Measurements from ENCODE around the gene WDR77. TPM values are rescaled to one million over a fixed set of nuclear protein-coding genes. Genes with fewer than 3 reads are reported as not detected.
A peak's percentile ranks its signal among the peaks of the same experiment; 100 is the strongest.

The WDR77 gene
- total and polyA plus RNA-seq, 2 donors (not counting 1 experiment from before 2014, with no cell fraction given) = 40.5 to 85.5 TPM

- no peaks in the 10 kb centered on the region for H3K79me2 ChIP-seq (ENCODE audit: control insufficient read depth, insufficient read depth, low read length)
- intact Hi-C loops (cut with micrococcal nuclease) = no loop called here
- no peaks in the 10 kb centered on the region for H4K20me1 ChIP-seq (ENCODE audit: control insufficient read depth, insufficient read depth, low read length, poor library complexity, severe bottlenecking)
- CTCF ChIA-PET = interaction anchor here (0.6 to 4.3 kb wide), 13 partner anchors 8 to 267 kb away, joined by 3 to 51 read pairs (median 3); partner anchors contain the start of gene DDX20
- Mint-ChIP-seq H3K27me3 (no peaks in the 10 kb centered on the region), H3K4me1 (peaks cover 9% of the 10 kb centered on the region), H3K27ac (peak overlapping the region; percentile 80), H3K9me3 (ENCODE audit: insufficient read depth) (no peaks in the 10 kb centered on the region), H3K4me3 (no peak overlapping the region)
- H3K27me3 ChIP-seq (replicated peaks in 1 of 4; ENCODE audit: control extremely low read depth in 1 of 4, control insufficient read depth in 3 of 4, insufficient read depth in 4 of 4, low read length in 3 of 4) = no peaks in the 10 kb centered on the region
- H3K36me3 ChIP-seq (replicated peaks in 1 of 2; ENCODE audit: control extremely low read depth in 1 of 2, control insufficient read depth in 1 of 2, extremely low read depth in 1 of 2, insufficient read depth in 2 of 2, low read length in 1 of 2) = no peaks in the 10 kb centered on the region
- 40% methylated on average over 2 of the region's 4 CpGs for WGBS (ENCODE audit: insufficient coverage)
- DNase-seq (no peak), ATAC-seq (ENCODE audit: low read depth) (peak; percentile 81)
- POLR2A ChIA-PET = no interaction called here
- no peak overlapping the region for H3K4me2 ChIP-seq (replicated peaks; ENCODE audit: low read depth, low read length, poor library complexity, severe bottlenecking)
- no peak overlapping the region for H2AFZ ChIP-seq (ENCODE audit: insufficient read depth, low read depth, low read length, poor library complexity, severe bottlenecking)
- H3K4me3 ChIP-seq (ENCODE audit: control extremely low read depth in 1 of 5, extremely low read depth in 1 of 5, insufficient read depth in 1 of 5, low read depth in 2 of 5, low read length in 4 of 5) = no peak overlapping the region
- TF ChIP-seq EZH2 (IDR thresholded peaks at IDR 0.05; ENCODE audit: borderline replicate concordance, insufficient read depth, low read depth, low read length, poor library complexity, severe bottlenecking) (no peak), CTCF (IDR thresholded peaks at IDR 0.05) (peak; percentile 36)
- H3K27ac ChIP-seq (ENCODE audit: low read length in 2 of 2) = no peak overlapping the region
- H3K9ac ChIP-seq (ENCODE audit: low read length) = no peak overlapping the region
- no peaks in the 10 kb centered on the region for H3K9me3 ChIP-seq (ENCODE audit: control extremely low read depth in 1 of 3, control insufficient read depth in 2 of 3, insufficient read depth in 1 of 3, low read length in 2 of 3)
- no peaks in the 10 kb centered on the region for H3K4me1 ChIP-seq (ENCODE audit: control insufficient read depth in 2 of 2, insufficient read depth in 2 of 2, low read length in 2 of 2)
Measured at GRCh38 chr1:111489604-111490003, 40.5 kb upstream of the WDR77 start.

- WGBS (ENCODE audit: insufficient coverage) = 93% methylated on average over 4 of the region's 9 CpGs
- Histone ChIP-seq H3K27me3 (replicated peaks in 1 of 4; ENCODE audit: control extremely low read depth in 1 of 4, control insufficient read depth in 3 of 4, insufficient read depth in 4 of 4, low read length in 3 of 4) (no peaks in the 10 kb centered on the region), H3K9me3 (ENCODE audit: control extremely low read depth in 1 of 3, control insufficient read depth in 2 of 3, insufficient read depth in 1 of 3, low read length in 2 of 3) (no peaks in the 10 kb centered on the region), H3K4me1 (ENCODE audit: control insufficient read depth in 2 of 2, insufficient read depth in 2 of 2, low read length in 2 of 2) (no peaks in the 10 kb centered on the region), H3K4me2 (replicated peaks; ENCODE audit: low read depth, low read length, poor library complexity, severe bottlenecking) (no peak overlapping the region), H3K27ac (ENCODE audit: low read length in 2 of 2) (no peak overlapping the region), H3K4me3 (ENCODE audit: control extremely low read depth in 1 of 5, extremely low read depth in 1 of 5, insufficient read depth in 1 of 5, low read depth in 2 of 5, low read length in 4 of 5) (no peak overlapping the region), H3K79me2 (ENCODE audit: control insufficient read depth, insufficient read depth, low read length) (no peaks in the 10 kb centered on the region), H3K36me3 (replicated peaks in 1 of 2; ENCODE audit: control extremely low read depth in 1 of 2, control insufficient read depth in 1 of 2, extremely low read depth in 1 of 2, insufficient read depth in 2 of 2, low read length in 1 of 2) (no peaks in the 10 kb centered on the region), H3K9ac (ENCODE audit: low read length) (no peak overlapping the region), H4K20me1 (ENCODE audit: control insufficient read depth, insufficient read depth, low read length, poor library complexity, severe bottlenecking) (no peaks in the 10 kb centered on the region), H2AFZ (ENCODE audit: insufficient read depth, low read depth, low read length, poor library complexity, severe bottlenecking) (no peak overlapping the region)
- Mint-ChIP-seq H3K9me3 (ENCODE audit: insufficient read depth) (no peaks in the 10 kb centered on the region), H3K27me3 (no peaks in the 10 kb centered on the region), H3K4me1 (peaks cover 14% of the 10 kb centered on the region), H3K27ac (no peak overlapping the region), H3K4me3 (no peak overlapping the region)
- no peak for DNase-seq
- no peak for TF ChIP-seq EZH2 (IDR thresholded peaks at IDR 0.05; ENCODE audit: borderline replicate concordance, insufficient read depth, low read depth, low read length, poor library complexity, severe bottlenecking)
- TF ChIP-seq CTCF (IDR thresholded peaks at IDR 0.05) = no peak
- intact Hi-C loops (cut with micrococcal nuclease) = no loop called here
- no peak for ATAC-seq (ENCODE audit: low read depth)
- CTCF ChIA-PET = interaction anchor here (0.9 to 4.3 kb wide), 8 partner anchors 9 to 268 kb away, joined by 3 to 51 read pairs (median 4); no protein-coding TSS in a partner anchor
- POLR2A ChIA-PET = no interaction called here
Measured at GRCh38 chr1:111488669-111489068, 39.6 kb upstream of the WDR77 start.
